GM21515 (cell line): ENCODE data around the gene PAK3.
A peak's percentile ranks its signal among the peaks of the same experiment; 100 is the strongest.

Experiments used
- ATAC-seq: cut with Tn5 transposase; IDR thresholded peaks from one replicate; pipeline ENCODE4 v1.9.1; 2021; ENCODE audit not compliant: unreplicated experiment

PAK3 gene

DNA sequence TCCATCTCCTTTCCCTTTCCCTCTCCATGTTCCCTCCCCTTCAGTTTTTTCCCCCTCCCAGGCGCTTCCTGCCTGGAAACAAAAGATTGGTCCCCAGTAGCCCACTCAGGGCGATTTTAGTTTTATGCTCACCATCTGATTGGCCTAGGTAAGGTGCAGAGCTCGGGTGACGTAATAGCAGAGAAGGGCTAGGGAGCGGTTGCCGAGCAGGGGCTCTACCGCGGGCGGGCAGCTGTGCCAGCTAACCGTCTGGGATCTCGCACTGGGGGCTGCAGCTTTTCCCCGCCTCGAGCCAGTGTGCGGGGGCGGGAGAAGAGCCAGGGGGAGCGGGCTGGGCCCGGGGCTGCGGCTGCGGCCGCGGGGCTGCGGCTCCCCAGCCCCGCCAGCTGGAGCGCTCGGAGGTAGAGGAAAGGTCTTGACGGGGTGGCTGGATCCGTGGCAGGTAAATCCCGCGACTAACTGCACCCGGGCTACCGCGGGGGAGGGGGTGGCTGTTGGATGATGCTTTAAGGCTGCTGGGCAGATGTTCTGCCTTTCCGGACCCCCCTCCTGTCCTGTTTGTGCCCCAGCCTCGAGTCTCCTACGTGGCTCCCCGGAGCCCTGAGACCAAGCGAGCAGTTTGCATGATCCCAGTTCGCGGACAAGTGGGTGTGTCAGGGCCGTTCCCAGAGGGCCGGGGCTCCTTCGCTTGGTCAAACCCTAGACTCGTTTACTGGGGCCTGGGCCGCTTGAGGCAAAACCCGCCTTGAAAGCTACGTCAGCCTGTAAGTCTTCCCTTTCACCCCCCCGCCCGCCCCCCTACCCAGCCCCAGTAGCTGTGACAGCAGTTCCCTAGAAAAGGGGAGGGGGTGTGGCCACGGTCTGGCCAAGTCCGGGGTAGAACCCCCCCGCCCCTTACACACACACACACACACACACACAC is at the start of gene PAK3:
PAK3 (plus strand) TSS at position 218 of the 922 bp plus-strand sequence. CDS start 26,913 bp downstream, outside the sequence.
- ATAC-seq = no peak

DNA sequence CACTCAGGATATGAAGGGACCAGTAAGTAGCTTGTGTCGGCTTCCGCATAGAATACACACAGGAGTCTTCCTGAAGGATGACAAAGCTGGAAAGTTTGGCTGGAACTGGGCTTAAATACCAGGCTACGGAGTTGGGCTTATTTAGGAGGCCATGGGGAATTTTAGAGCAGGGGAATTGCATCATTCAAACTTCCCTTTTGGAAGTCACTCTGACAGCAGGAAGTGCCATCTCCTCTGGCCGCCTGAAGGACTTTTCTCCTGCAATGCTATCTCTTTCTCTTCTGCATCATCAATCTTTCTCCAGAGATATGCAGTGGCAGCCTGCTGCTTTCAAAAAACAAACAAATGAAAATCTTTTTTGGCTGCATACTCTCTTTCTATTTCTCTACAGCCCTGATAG is 48.4 kb upstream of the PAK3 start:
- ATAC-seq = no peak

- ATAC-seq = no peak
These were observed 43.5 kb upstream of the PAK3 start for GRCh38 chrX:111052478-111052877.

DNA sequence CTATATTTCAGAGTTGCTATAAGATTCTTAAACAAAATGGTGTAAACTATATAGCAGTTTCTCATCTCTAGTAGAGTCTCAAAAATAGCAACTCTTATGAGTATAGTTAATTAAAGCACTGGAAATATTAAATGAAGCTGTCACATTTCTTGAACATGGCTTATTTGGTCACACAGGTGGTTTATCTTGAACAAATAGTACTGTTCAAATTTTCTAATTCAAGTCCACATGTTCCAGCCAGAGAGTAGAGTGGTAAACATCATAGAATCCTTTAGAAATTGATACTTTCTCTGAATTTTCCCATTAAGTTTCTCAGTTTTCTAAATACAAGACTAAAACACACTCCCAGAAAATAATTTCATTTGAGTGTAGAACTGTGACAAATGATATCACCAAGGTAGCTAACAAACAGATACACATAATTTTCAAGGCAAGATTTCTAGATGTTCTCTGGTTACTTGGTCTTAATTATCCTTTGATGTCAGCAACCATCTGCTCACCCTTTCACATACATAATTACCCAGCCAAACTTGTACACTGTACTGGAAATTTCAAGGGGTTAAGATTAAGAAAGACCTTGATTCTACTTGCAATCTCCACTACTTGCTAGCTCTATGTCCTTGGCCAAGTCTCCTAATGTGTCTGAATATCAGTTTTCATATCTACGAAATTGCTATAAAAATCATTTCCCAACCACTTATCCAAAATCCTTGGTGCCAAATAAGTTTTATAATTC is 24.3 kb upstream of the PAK3 start:
- ATAC-seq = no peak

GRCh38 chrX:111083081-111083480 is 12.9 kb upstream of the PAK3 start:
- ATAC-seq = no peak

- no peak for ATAC-seq
These were observed 9.4 kb upstream of the PAK3 start for GRCh38 chrX:111086591-111087006.

DNA sequence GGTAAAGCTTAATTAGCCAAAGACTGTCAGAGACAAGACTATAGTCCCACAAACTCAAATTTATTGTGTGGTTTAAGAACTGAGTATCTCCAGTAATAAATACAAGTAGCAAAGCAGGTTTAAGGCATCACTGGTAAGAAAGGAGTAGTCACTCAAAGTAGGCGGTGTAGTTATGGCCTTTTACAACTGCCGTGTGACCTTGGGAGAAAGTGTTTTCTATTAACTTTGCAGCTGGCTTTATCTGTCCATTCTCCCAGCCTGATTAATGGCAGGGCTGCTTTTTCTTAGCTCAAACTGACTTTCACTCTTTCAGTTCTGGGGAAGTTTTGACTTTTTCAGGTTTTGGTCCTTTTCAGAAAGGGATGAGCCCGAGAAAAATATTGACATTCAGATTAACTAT is 7.4 kb upstream of the PAK3 start:
- ATAC-seq = no peak

DNA sequence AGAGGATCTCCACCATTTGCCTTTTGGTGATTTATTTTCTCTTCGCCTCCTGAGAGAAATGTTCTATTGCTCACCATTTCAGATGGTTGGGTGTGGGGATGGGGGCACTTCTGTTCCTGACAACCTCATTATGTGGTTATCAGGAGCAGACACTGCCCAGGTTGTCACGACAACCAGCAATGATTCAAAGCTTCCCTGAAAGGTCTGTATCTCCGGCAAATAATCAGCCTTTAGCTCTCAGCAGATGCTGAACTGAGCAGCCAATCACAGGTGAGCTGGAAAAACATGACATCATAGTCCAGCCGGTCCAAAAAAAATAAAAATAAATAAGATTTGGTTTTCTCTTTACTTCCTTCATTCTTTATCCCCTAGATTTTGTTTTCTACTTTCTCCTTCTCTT is 5.5 kb upstream of the PAK3 start:
- no peak for ATAC-seq

DNA sequence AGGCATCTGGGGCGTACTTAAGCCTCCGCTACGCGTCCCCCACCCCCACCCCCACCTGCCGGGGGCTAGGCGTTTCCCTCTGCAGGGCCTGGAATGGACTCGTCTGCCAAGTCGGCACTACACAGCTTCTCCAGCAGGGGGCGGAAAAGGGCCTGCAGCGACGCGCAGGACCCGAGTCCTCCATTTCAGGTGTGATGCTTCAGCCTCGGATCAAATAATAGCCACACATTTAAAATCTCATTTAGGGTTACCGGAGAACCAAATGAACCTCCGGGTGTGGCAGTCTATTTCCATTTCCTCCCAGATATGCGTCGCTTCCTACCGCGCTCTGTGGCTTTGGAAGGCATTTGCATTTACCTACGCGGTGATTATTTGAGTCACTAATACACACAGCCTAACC is 2.9 kb downstream of the PAK3 start:
- peak; percentile 72 for ATAC-seq

- peak; percentile 63 for ATAC-seq
These were observed 4.2 kb downstream of the PAK3 start for GRCh38 chrX:111100191-111100590.

GRCh38 chrX:111101580-111101979 is 5.6 kb downstream of the PAK3 start:
- ATAC-seq = no peak

- no peak for ATAC-seq
These were observed 6.6 kb downstream of the PAK3 start for GRCh38 chrX:111102636-111103035.

- no peak for ATAC-seq
These were observed 7.3 kb downstream of the PAK3 start for GRCh38 chrX:111103246-111103645.

DNA sequence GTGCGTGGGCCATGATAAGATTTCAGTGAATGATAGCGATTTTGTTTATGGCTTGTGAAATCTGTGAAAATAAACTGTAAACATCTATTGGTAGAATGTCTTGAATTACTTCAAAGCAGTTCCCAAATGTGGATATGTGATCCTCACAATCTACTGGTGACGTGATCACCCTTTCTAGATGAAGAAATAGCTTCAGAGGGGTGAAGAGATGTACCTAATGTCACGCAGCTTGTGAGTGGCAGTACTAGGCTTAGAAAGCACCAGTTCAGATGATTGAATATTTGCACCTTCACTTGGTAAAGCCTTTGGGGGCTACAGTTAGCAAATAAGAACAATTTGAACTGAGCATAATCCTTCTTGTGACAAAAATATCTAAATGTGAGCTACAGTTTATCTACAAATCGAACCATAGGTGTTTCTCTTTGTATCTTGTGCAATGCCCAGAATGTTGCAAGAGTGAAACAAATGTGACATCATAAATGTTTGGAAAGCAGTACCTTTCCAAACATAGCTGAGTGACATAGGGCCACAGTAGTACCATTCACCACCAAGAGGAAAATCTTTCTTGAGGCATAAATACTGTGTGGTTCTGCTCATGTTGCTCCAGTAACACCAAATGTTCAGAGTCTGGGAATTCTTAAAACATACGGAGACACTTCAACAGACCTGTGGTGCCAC is 14.2 kb downstream of the PAK3 start:
- no peak for ATAC-seq

- no peak for ATAC-seq
These were observed 18.8 kb downstream of the PAK3 start for GRCh38 chrX:111114806-111115205.

- no peak for ATAC-seq
These were observed 20.7 kb downstream of the PAK3 start for GRCh38 chrX:111116666-111117065.

- no peak for ATAC-seq
These were observed 23.4 kb downstream of the PAK3 start for GRCh38 chrX:111119341-111119740.

DNA sequence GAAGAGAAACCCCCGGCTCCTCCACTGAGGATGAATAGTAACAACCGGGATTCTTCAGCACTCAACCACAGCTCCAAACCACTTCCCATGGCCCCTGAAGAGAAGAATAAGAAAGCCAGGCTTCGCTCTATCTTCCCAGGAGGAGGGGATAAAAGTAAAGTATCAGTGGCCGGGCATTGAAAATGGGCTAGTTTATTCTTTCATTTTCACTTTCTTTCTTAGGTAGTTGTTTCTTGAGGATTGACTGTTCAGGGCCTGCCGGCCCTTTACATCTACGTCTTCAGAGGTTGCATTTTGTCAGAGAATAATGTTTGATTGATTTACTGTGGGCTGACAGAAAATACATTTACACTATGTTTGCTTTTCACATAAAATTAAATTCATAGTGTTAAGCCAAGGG is 27.1 kb downstream of the PAK3 start:
- peak; percentile 86 for ATAC-seq

GRCh38 chrX:111123606-111124179 is 27.7 kb downstream of the PAK3 start:
- peak; percentile 48 for ATAC-seq

- ATAC-seq = no peak
These were observed 28.4 kb downstream of the PAK3 start for GRCh38 chrX:111124418-111124817.

GRCh38 chrX:111127038-111127437 is 31.0 kb downstream of the PAK3 start:
- ATAC-seq = no peak
